NCI-H1930 (cell line): ENCODE results near the gene SPP1.
"Not testable (repeated sequence)": the region's sequence is repeated elsewhere in the genome, so short reads cannot be mapped to it uniquely, and the experiment has no call there.

Experiments used
- DNase-seq, 2 experiments: peaks; one replicate each; lab custom pipeline; 2025; lab: John Stamatoyannopoulos, UW

Gene SPP1

GRCh38 chr4:87975466-87975865 is at the start of gene SPP1:
Gene SPP1, plus strand, starts transcription at chr4:87975714. Its CDS starts 1,182 bp downstream, at chr4:87976896.
- DNase-seq, result peak; percentile 18 to 51

- no peak for DNase-seq
Observed at GRCh38 chr4:87926554-87927098, 48.9 kb upstream of the SPP1 start.

- DNase-seq, result no peak
Observed at GRCh38 chr4:87930629-87931028, 44.9 kb upstream of the SPP1 start.

- no peak for DNase-seq
Observed at GRCh38 chr4:87931932-87932331, 43.6 kb upstream of the SPP1 start.

GRCh38 chr4:87932718-87933141 is 42.8 kb upstream of the SPP1 start:
- DNase-seq, result no peak

GRCh38 chr4:87933337-87933736 is 42.2 kb upstream of the SPP1 start:
- DNase-seq, result no peak

- no peak for DNase-seq
Observed at GRCh38 chr4:87934157-87934704, 41.3 kb upstream of the SPP1 start.

- DNase-seq, result no peak
Observed at GRCh38 chr4:87934973-87935372, 40.5 kb upstream of the SPP1 start.

- not testable (repeated sequence) for DNase-seq
Observed at GRCh38 chr4:87935954-87936353, 39.6 kb upstream of the SPP1 start.

- DNase-seq, result no peak
Observed at GRCh38 chr4:87937523-87937922, 38.0 kb upstream of the SPP1 start.

- DNase-seq, result no peak
Observed at GRCh38 chr4:87938746-87939145, 36.8 kb upstream of the SPP1 start.

GRCh38 chr4:87939978-87940690 is 35.4 kb upstream of the SPP1 start:
- no peak for DNase-seq

GRCh38 chr4:87940809-87941208 is 34.7 kb upstream of the SPP1 start:
- not testable (repeated sequence) for DNase-seq

- no peak for DNase-seq
Observed at GRCh38 chr4:87941537-87942392, 33.7 kb upstream of the SPP1 start.

GRCh38 chr4:87943660-87944149 is 31.8 kb upstream of the SPP1 start:
- no peak for DNase-seq

- no peak for DNase-seq
Observed at GRCh38 chr4:87944967-87945366, 30.5 kb upstream of the SPP1 start.

- DNase-seq, result no peak
Observed at GRCh38 chr4:87946766-87947165, 28.7 kb upstream of the SPP1 start.

- no peak for DNase-seq
Observed at GRCh38 chr4:87947381-87948160, 27.9 kb upstream of the SPP1 start.

GRCh38 chr4:87949961-87950360 is 25.6 kb upstream of the SPP1 start:
- DNase-seq, result no peak

GRCh38 chr4:87950493-87950892 is 25.0 kb upstream of the SPP1 start:
- DNase-seq, result no peak

- no peak for DNase-seq
Observed at GRCh38 chr4:87950936-87951511, 24.5 kb upstream of the SPP1 start.
